Measurements from ENCODE around the gene PLEKHA6. TPM values are rescaled to one million over a fixed set of nuclear protein-coding genes. Genes with fewer than 3 reads are reported as not detected.

PLEKHA6 gene
- total and polyA plus RNA-seq, 10 donors: 0.47 to 6.5 (median 2.7) TPM

- intact Hi-C loops (cut with DNase I; ENCODE audit: low total_unique reads): loop anchor here (5.0 kb wide), 1 partner anchor 148 kb away; no protein-coding TSS in a partner anchor
Observed at GRCh38 chr1:204213668-204214662, 145.8 kb downstream of the PLEKHA6 start, which contains the start of gene GOLT1A. TSS of gene GOLT1A (minus strand) at chr1:204213988. CDS start at chr1:204213906, 82 bp downstream.

DNA sequence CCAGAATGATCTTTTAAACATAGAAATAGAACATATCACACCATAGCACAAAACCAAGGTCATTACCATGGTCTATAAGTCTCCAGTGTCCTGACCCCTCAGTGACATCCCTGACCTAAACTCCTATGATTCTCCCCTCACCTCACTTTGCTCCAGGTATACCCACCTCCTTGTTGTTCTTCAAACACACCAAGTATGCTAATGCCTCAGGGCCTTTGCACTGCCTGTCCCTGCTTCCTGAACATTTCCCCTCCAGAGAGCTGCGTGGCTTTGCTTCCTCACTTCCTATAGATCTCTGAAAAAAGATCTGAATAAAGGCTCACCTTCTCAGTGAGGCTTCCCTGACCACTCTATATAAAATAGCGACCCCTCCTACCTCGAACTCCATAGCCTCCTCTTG lies 147.0 kb downstream of the PLEKHA6 start:
- Histone ChIP-seq H3K4me3 (no peak overlapping the region), H3K27ac (no peak overlapping the region), H3K36me3 (no peaks in the 10 kb centered on the region), H3K4me1 (peaks cover 5 to 12% (median 10%) of the 10 kb centered on the region in 6 donors), H3K27me3 (replicated peaks in 1 of 7) (peaks cover 0 to 26% (median 0%) of the 10 kb centered on the region in 7 donors), H3K9me3 (no peaks in the 10 kb centered on the region)
- intact Hi-C loops (cut with DNase I; ENCODE audit: low total_unique reads): loop anchor here (5.0 kb wide), 1 partner anchor 150 kb away; no protein-coding TSS in a partner anchor
- WGBS, 5 donors: 80 to 92% (median 87%) methylated on average over 3 of the region's 3 CpGs
- TF ChIP-seq, protein P1, sequence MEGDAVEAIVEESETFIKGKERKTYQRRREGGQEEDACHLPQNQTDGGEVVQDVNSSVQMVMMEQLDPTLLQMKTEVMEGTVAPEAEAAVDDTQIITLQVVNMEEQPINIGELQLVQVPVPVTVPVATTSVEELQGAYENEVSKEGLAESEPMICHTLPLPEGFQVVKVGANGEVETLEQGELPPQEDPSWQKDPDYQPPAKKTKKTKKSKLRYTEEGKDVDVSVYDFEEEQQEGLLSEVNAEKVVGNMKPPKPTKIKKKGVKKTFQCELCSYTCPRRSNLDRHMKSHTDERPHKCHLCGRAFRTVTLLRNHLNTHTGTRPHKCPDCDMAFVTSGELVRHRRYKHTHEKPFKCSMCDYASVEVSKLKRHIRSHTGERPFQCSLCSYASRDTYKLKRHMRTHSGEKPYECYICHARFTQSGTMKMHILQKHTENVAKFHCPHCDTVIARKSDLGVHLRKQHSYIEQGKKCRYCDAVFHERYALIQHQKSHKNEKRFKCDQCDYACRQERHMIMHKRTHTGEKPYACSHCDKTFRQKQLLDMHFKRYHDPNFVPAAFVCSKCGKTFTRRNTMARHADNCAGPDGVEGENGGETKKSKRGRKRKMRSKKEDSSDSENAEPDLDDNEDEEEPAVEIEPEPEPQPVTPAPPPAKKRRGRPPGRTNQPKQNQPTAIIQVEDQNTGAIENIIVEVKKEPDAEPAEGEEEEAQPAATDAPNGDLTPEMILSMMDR (IDR thresholded peaks at IDR 0.05 in 8 of 11, conservative IDR thresholded peaks at IDR 0.05 in 3 of 11): no peak
- TF ChIP-seq POLR2A (IDR thresholded peaks at IDR 0.05) (no peak), POLR2AphosphoS5 (IDR thresholded peaks at IDR 0.05) (no peak)
- no peak for DNase-seq

More at GRCh38 chr1:204213668-204214662, 145.8 kb downstream of the PLEKHA6 start, which contains the start of gene GOLT1A:
- Histone ChIP-seq H3K27me3 (replicated peaks in 1 of 7) (peaks cover 0 to 26% (median 0%) of the 10 kb centered on the region in 7 donors), H3K36me3 (no peaks in the 10 kb centered on the region), H3K4me1 (peaks cover 5 to 12% (median 10%) of the 10 kb centered on the region in 6 donors), H3K4me3 (peak within 1 kb of the TSS in 2 of 8 donors; percentile 17 to 53), H3K27ac (no peak within 1 kb of the TSS), H3K9me3 (no peaks in the 10 kb centered on the region)
- no peak for DNase-seq
- 11 to 18% (median 15%) methylated on average over 34 to 41 of the region's 41 CpGs for WGBS, 5 donors
- TF ChIP-seq POLR2AphosphoS5 (IDR thresholded peaks at IDR 0.05): peak in 2 of 3 donors; percentile 23 to 31
- TF ChIP-seq POLR2A (IDR thresholded peaks at IDR 0.05): no peak
- TF ChIP-seq, protein P1 (IDR thresholded peaks at IDR 0.05 in 8 of 11, conservative IDR thresholded peaks at IDR 0.05 in 3 of 11): peak in 10 of 11 experiments; percentile 17 to 70 (median 54)

GRCh38 chr1:204211046-204211445 lies 148.7 kb downstream of the PLEKHA6 start:
- intact Hi-C loops (cut with DNase I; ENCODE audit: low total_unique reads): loop anchor here (5.0 kb wide), 1 partner anchor 151 kb away; no protein-coding TSS in a partner anchor
- no peak overlapping the region for H3K4me3 ChIP-seq
- H3K4me1 ChIP-seq: peaks cover 5 to 18% (median 12%) of the 10 kb centered on the region in 6 donors
- WGBS, 5 donors: 84 to 92% (median 89%) methylated on average over 7 of the region's 7 CpGs
- no peak overlapping the region for H3K27ac ChIP-seq
- H3K9me3 ChIP-seq: no peaks in the 10 kb centered on the region
- TF ChIP-seq POLR2AphosphoS5 (IDR thresholded peaks at IDR 0.05) (no peak), POLR2A (IDR thresholded peaks at IDR 0.05) (no peak)
- TF ChIP-seq, protein P1 (IDR thresholded peaks at IDR 0.05 in 8 of 11, conservative IDR thresholded peaks at IDR 0.05 in 3 of 11): no peak
- H3K36me3 ChIP-seq: no peaks in the 10 kb centered on the region
- peaks cover 0 to 42% (median 0%) of the 10 kb centered on the region in 7 donors for H3K27me3 ChIP-seq (replicated peaks in 1 of 7)
- DNase-seq: no peak
